ENCODE results near the gene EEF2K. TPM values are rescaled to one million over a fixed set of nuclear protein-coding genes. Genes with fewer than 3 reads are reported as not detected.

Gene EEF2K
- total and polyA plus RNA-seq, 2 donors (not counting 1 experiment from before 2014, with no cell fraction given): 11.8 to 28.7 TPM

- peak overlapping the region; percentile 15 for H3K4me2 ChIP-seq (replicated peaks; ENCODE audit: low read depth, low read length, poor library complexity, severe bottlenecking)
- no peak for TF ChIP-seq EZH2 (IDR thresholded peaks at IDR 0.05; ENCODE audit: borderline replicate concordance, insufficient read depth, low read depth, low read length, poor library complexity, severe bottlenecking)
- TF ChIP-seq CTCF (IDR thresholded peaks at IDR 0.05): no peak
Measured at GRCh38 chr16:22198547-22199293, 7.4 kb upstream of the EEF2K start.

GRCh38 chr16:22202261-22202637, 3.8 kb upstream of the EEF2K start:
- H3K4me2 ChIP-seq (replicated peaks; ENCODE audit: low read depth, low read length, poor library complexity, severe bottlenecking): no peak overlapping the region
- DNase-seq (no peak), ATAC-seq (ENCODE audit: low read depth) (no peak)
- peaks cover under 1% of the 10 kb centered on the region for H4K20me1 ChIP-seq (ENCODE audit: control insufficient read depth, insufficient read depth, low read length, poor library complexity, severe bottlenecking)
- H3K9ac ChIP-seq (ENCODE audit: low read length): no peak overlapping the region
- H3K27ac Mint-ChIP-seq: no peak overlapping the region
- WGBS (ENCODE audit: insufficient coverage): 80% methylated on average over 1 of the region's 6 CpGs
- peaks cover 5 to 31% of the 10 kb centered on the region in 2 donors for H3K4me1 ChIP-seq (ENCODE audit: control insufficient read depth in 2 of 2, insufficient read depth in 2 of 2, low read length in 2 of 2)
- H3K79me2 ChIP-seq (ENCODE audit: control insufficient read depth, insufficient read depth, low read length): peaks cover 9% of the 10 kb centered on the region
- TF ChIP-seq CTCF (IDR thresholded peaks at IDR 0.05): no peak
- no peak for TF ChIP-seq EZH2 (IDR thresholded peaks at IDR 0.05; ENCODE audit: borderline replicate concordance, insufficient read depth, low read depth, low read length, poor library complexity, severe bottlenecking)
- no peaks in the 10 kb centered on the region for H3K9me3 Mint-ChIP-seq (ENCODE audit: insufficient read depth)
- POLR2A ChIA-PET: no interaction called here
- no peaks in the 10 kb centered on the region for H3K9me3 ChIP-seq (ENCODE audit: control extremely low read depth in 1 of 3, control insufficient read depth in 2 of 3, insufficient read depth in 1 of 3, low read length in 2 of 3)
- no peak overlapping the region for H3K4me3 Mint-ChIP-seq
- intact Hi-C loops (cut with micrococcal nuclease): no loop called here
- CTCF ChIA-PET: interaction anchor here (5.1 to 9.7 kb wide), 2 partner anchors 12 to 94 kb away, joined by 31 to 89 read pairs; partner anchors contain the start of gene POLR3E
- H2AFZ ChIP-seq (ENCODE audit: insufficient read depth, low read depth, low read length, poor library complexity, severe bottlenecking): no peak overlapping the region
- H3K36me3 ChIP-seq (replicated peaks in 1 of 2; ENCODE audit: control extremely low read depth in 1 of 2, control insufficient read depth in 1 of 2, extremely low read depth in 1 of 2, insufficient read depth in 2 of 2, low read length in 1 of 2): no peaks in the 10 kb centered on the region
- H3K27me3 ChIP-seq (replicated peaks in 1 of 4; ENCODE audit: control extremely low read depth in 1 of 4, control insufficient read depth in 3 of 4, insufficient read depth in 4 of 4, low read length in 3 of 4): no peaks in the 10 kb centered on the region
- no peak overlapping the region for H3K27ac ChIP-seq (ENCODE audit: low read length in 2 of 2)
- no peak overlapping the region for H3K4me3 ChIP-seq (ENCODE audit: control extremely low read depth in 1 of 5, extremely low read depth in 1 of 5, insufficient read depth in 1 of 5, low read depth in 2 of 5, low read length in 4 of 5)
- H3K27me3 Mint-ChIP-seq: no peaks in the 10 kb centered on the region
- H3K4me1 Mint-ChIP-seq: peaks cover 19% of the 10 kb centered on the region

More at GRCh38 chr16:22198547-22199293, 7.4 kb upstream of the EEF2K start:
- Mint-ChIP-seq H3K9me3 (ENCODE audit: insufficient read depth) (peaks cover 4% of the 10 kb centered on the region), H3K4me3 (peak overlapping the region; percentile 52), H3K4me1 (peaks cover 33% of the 10 kb centered on the region), H3K27me3 (peaks cover 3% of the 10 kb centered on the region), H3K27ac (peak overlapping the region; percentile 70)
- WGBS (ENCODE audit: insufficient coverage): 72% methylated on average over 5 of the region's 7 CpGs
- Histone ChIP-seq H2AFZ (ENCODE audit: insufficient read depth, low read depth, low read length, poor library complexity, severe bottlenecking) (no peak overlapping the region), H3K27me3 (replicated peaks in 1 of 4; ENCODE audit: control extremely low read depth in 1 of 4, control insufficient read depth in 3 of 4, insufficient read depth in 4 of 4, low read length in 3 of 4) (no peaks in the 10 kb centered on the region), H3K9ac (ENCODE audit: low read length) (no peak overlapping the region), H3K79me2 (ENCODE audit: control insufficient read depth, insufficient read depth, low read length) (no peaks in the 10 kb centered on the region), H3K4me3 (ENCODE audit: control extremely low read depth in 1 of 5, extremely low read depth in 1 of 5, insufficient read depth in 1 of 5, low read depth in 2 of 5, low read length in 4 of 5) (no peak overlapping the region), H3K4me1 (ENCODE audit: control insufficient read depth in 2 of 2, insufficient read depth in 2 of 2, low read length in 2 of 2) (peaks cover 15 to 32% of the 10 kb centered on the region in 2 donors), H4K20me1 (ENCODE audit: control insufficient read depth, insufficient read depth, low read length, poor library complexity, severe bottlenecking) (no peaks in the 10 kb centered on the region), H3K9me3 (ENCODE audit: control extremely low read depth in 1 of 3, control insufficient read depth in 2 of 3, insufficient read depth in 1 of 3, low read length in 2 of 3) (no peaks in the 10 kb centered on the region), H3K27ac (ENCODE audit: low read length in 2 of 2) (peak overlapping the region; percentile 23 to 24), H3K36me3 (replicated peaks in 1 of 2; ENCODE audit: control extremely low read depth in 1 of 2, control insufficient read depth in 1 of 2, extremely low read depth in 1 of 2, insufficient read depth in 2 of 2, low read length in 1 of 2) (no peaks in the 10 kb centered on the region)
- no peak for ATAC-seq (ENCODE audit: low read depth)
- POLR2A ChIA-PET: interaction anchor here (0.6 kb wide), 1 partner anchor 101 kb away, joined by 9 read pairs; no protein-coding TSS in a partner anchor
- DNase-seq: peak; percentile 43
- intact Hi-C loops (cut with micrococcal nuclease): loop anchor here (10.0 kb wide), 2 partner anchors 374 to 1294 kb away; partner anchors contain the start of genes DCUN1D3 and LYRM1
- CTCF ChIA-PET: interaction anchor here (0.6 to 2.7 kb wide), 3 partner anchors 10 to 71 kb away, joined by 3 to 9 read pairs (median 3); no protein-coding TSS in a partner anchor
